Activated CD8-positive, alpha-beta T cell treated with anti-CD3 and anti-CD28 coated beads for 36 hours (primary cell): Measurements from ENCODE around the gene CRACDL. TPM values are rescaled to one million over a fixed set of nuclear protein-coding genes. Genes with fewer than 3 reads are reported as not detected.

Experiments used
- ATAC-seq: fragments of 200-7000 bp; cut with Tn5 transposase; one replicate; pipeline ENCODE4 v1.10.0; 2021; ENCODE audit warnings: mild to moderate bottlenecking, moderate library complexity
- CTCF ChIA-PET: fragments of 350-600 bp; sonication (Branson Sonifier 250); formaldehyde crosslinking; loops from one replicate; lab custom pipeline; 2021; ENCODE audit warnings: antibody characterized with exemption; lab: Charles Lee
- POLR2A ChIA-PET: fragments of 350-600 bp; sonication (Branson Sonifier 250); formaldehyde crosslinking; loops from one replicate; lab custom pipeline; 2021; ENCODE audit warnings: antibody characterized with exemption; lab: Charles Lee
- DNase-seq: peaks from one replicate; pipeline ENCODE4 v3.0.0-alpha.2; 2020
- H3K27ac Mint-ChIP-seq: one replicate; pipeline ENCODE4 v1.8.0; 2021; ENCODE audit warnings: mild to moderate bottlenecking, mixed read lengths
- H3K27me3 Mint-ChIP-seq: one replicate; pipeline ENCODE4 v1.8.0; 2021; ENCODE audit warnings: mixed read lengths
- H3K36me3 Mint-ChIP-seq: one replicate; pipeline ENCODE4 v1.8.0; 2021; ENCODE audit warnings: low read depth, mixed read lengths
- H3K4me1 Mint-ChIP-seq: one replicate; pipeline ENCODE4 v1.8.0; 2021; ENCODE audit warnings: low read depth, mixed read lengths
- H3K4me3 Mint-ChIP-seq: one replicate; pipeline ENCODE4 v1.8.0; 2021; ENCODE audit warnings: mild to moderate bottlenecking, moderate library complexity, mixed read lengths
- H3K9me3 Mint-ChIP-seq: one replicate; pipeline ENCODE4 v1.8.0; 2021; ENCODE audit warnings: mixed read lengths
- intact Hi-C: fragments of 100-400 bp; cut with micrococcal nuclease; formaldehyde crosslinking; loops from one replicate; pipeline ENCODE4 v1.10.0; 2022
- total RNA-seq, 2 experiments: library from RNA; stranded (reverse); gene quantifications; one replicate each; pipeline ENCODE4 v1.2.3, GENCODE V29; 2021
- TF ChIP-seq, protein P1 (sequence below): fragments of 200-600 bp; IDR thresholded peaks from one replicate; pipeline ENCODE4 v1.8.0; 2022; ENCODE audit warnings: antibody characterized with exemption, mild to moderate bottlenecking

The CRACDL gene
- total RNA-seq, 2 experiments from 2014 or later, result 0.09 to 0.38 TPM

DNA sequence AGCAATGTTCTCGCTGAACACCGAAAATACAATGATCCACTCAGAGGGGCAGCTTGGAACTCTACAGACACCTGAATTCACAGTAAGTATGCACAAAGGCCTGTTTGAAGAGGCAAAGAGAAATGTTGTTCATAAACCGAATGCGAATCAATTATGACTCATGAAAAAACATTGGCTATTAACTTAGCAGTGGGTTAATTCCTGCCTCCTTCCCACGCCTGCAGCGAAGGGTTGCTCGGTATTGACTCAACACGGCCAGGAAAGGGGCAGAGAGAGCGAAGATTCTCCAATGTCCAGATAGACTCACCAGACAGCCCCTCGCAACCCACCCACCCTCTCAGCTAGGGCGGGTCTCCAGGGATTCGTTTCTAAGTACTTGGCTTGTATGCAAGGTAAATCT lies 9.4 kb downstream of the CRACDL start:
- no peaks in the 10 kb centered on the region for H3K9me3 Mint-ChIP-seq
- POLR2A ChIA-PET, result no interaction called here
- H3K4me1 Mint-ChIP-seq, result no peaks in the 10 kb centered on the region
- no peak overlapping the region for H3K4me3 Mint-ChIP-seq
- intact Hi-C loops, result no loop called here
- ATAC-seq (no peak), DNase-seq (no peak)
- H3K27me3 Mint-ChIP-seq, result peaks cover 4% of the 10 kb centered on the region
- TF ChIP-seq, protein P1, sequence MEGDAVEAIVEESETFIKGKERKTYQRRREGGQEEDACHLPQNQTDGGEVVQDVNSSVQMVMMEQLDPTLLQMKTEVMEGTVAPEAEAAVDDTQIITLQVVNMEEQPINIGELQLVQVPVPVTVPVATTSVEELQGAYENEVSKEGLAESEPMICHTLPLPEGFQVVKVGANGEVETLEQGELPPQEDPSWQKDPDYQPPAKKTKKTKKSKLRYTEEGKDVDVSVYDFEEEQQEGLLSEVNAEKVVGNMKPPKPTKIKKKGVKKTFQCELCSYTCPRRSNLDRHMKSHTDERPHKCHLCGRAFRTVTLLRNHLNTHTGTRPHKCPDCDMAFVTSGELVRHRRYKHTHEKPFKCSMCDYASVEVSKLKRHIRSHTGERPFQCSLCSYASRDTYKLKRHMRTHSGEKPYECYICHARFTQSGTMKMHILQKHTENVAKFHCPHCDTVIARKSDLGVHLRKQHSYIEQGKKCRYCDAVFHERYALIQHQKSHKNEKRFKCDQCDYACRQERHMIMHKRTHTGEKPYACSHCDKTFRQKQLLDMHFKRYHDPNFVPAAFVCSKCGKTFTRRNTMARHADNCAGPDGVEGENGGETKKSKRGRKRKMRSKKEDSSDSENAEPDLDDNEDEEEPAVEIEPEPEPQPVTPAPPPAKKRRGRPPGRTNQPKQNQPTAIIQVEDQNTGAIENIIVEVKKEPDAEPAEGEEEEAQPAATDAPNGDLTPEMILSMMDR, result no peak
- no peak overlapping the region for H3K27ac Mint-ChIP-seq
- CTCF ChIA-PET, result no interaction called here
- H3K36me3 Mint-ChIP-seq, result no peaks in the 10 kb centered on the region

DNA sequence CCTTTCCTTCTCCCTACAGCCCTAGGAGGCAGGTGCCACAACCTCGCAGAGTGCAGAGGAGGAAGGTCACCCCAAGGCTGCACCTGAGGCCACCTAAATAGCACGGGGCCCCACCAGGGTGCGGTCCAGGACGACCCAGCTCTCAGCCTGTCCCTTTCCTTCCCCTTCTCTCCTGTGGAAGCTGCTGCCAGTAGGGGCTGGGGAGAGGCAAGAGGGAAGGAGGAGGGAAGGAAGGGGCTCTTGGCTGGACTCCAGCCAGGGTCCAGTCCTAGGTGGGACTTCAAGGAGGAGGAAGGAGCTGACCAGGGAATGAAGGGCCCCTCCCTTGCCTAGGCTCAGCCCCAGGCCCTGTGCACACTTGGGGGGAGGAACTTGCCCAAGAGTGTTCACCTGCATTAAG lies 11.1 kb downstream of the CRACDL start:
- Mint-ChIP-seq H3K36me3 (no peaks in the 10 kb centered on the region), H3K9me3 (no peaks in the 10 kb centered on the region), H3K4me1 (no peaks in the 10 kb centered on the region), H3K4me3 (no peak overlapping the region), H3K27ac (no peak overlapping the region), H3K27me3 (peaks cover 5% of the 10 kb centered on the region)
- CTCF ChIA-PET, result no interaction called here
- TF ChIP-seq, protein P1, result no peak
- no peak for ATAC-seq
- no peak for DNase-seq
- intact Hi-C loops, result no loop called here
- POLR2A ChIA-PET, result no interaction called here

- CTCF ChIA-PET, result no interaction called here
- DNase-seq, result no peak
- Mint-ChIP-seq H3K4me3 (no peak overlapping the region), H3K27me3 (peaks cover 5% of the 10 kb centered on the region), H3K4me1 (no peaks in the 10 kb centered on the region), H3K27ac (no peak overlapping the region), H3K9me3 (no peaks in the 10 kb centered on the region), H3K36me3 (no peaks in the 10 kb centered on the region)
- POLR2A ChIA-PET, result no interaction called here
- TF ChIP-seq, protein P1, result no peak
- ATAC-seq, result no peak
- intact Hi-C loops, result no loop called here
Observed at GRCh38 chr2:98924038-98924830, 11.8 kb downstream of the CRACDL start.

DNA sequence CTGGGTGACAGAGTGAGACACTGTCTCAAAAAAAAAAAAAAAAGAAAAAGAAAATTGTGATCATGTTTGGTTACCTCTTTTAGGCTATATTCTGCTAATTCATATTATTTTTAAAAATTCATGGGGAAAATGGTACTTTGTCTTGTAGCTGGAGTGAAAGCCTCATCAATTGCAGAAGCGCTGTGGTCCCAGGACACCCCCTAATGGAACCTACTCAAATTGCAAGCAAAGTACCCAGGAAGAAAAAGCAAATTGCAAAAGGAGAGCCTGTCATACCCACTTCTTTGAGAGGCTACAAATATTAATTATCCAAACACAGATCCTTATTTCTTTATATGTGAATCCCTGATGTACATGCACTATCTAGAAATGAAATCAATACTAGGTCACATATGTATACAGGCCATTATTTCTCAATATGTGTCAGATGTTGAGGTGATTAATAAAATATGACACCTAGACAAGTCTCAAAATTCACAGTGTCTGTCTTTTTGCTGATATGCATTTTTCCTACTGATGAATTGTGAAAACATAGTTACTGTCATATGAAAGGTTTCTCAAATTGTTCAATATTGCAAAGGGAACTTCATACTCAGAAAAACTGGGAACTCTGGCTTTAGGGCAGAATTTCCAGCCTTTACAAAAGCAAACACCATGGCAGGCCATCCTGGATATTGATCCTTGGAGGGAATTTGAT lies 12.6 kb downstream of the CRACDL start:
- H3K27me3 Mint-ChIP-seq, result peaks cover 5% of the 10 kb centered on the region

More for the DNA sequence above, 12.6 kb downstream of the CRACDL start:
- no peak for DNase-seq
- ChIA-PET POLR2A (no interaction called here), CTCF (no interaction called here)
- Mint-ChIP-seq H3K9me3 (no peaks in the 10 kb centered on the region), H3K4me1 (no peaks in the 10 kb centered on the region), H3K4me3 (no peak overlapping the region), H3K36me3 (no peaks in the 10 kb centered on the region), H3K27ac (no peak overlapping the region)
- no peak for ATAC-seq
- intact Hi-C loops, result no loop called here
- TF ChIP-seq, protein P1, result no peak
